Natural killer cell (primary cell): ENCODE results near the gene MEPE. TPM values are rescaled to one million over a fixed set of nuclear protein-coding genes. Genes with fewer than 3 reads are reported as not detected.
"Not testable (repeated sequence)": the region's sequence is repeated elsewhere in the genome, so short reads cannot be mapped to it uniquely, and the experiment has no call there.

Experiments
- ATAC-seq, 3 donors: fragments of 150-1000 bp in 2 of 3; fragments of 200-7000 bp in 1 of 3; cut with Tn5 transposase; 1 replicate in 1 of 3; 2 replicates in 2 of 3; pipeline ENCODE4 v1.10.0; 2021; ENCODE audit warnings: mild to moderate bottlenecking in 2 of 3, moderate library complexity in 2 of 3
- DNase-seq, 2 donors: peaks; one replicate each; pipeline versions ENCODE4 v3.0.0 to v3.0.0-alpha.2; 2013 to 2021; ENCODE audit warnings: mixed read lengths in 1 of 2
- H3K27ac ChIP-seq: one replicate; pipeline ENCODE4 v1.5.1; 2013; ENCODE audit warnings: mild to moderate bottlenecking, low read length
- H3K27me3 ChIP-seq: one replicate; pipeline ENCODE4 v1.6.1; 2013; ENCODE audit warnings: low read length; ENCODE audit not compliant: control insufficient read depth, insufficient read depth
- H3K36me3 ChIP-seq: one replicate; pipeline ENCODE4 v1.6.1; 2013; ENCODE audit warnings: low read length; ENCODE audit not compliant: control insufficient read depth, insufficient read depth
- H3K4me1 ChIP-seq: one replicate; pipeline ENCODE4 v1.6.1; 2013; ENCODE audit warnings: low read length; ENCODE audit not compliant: control insufficient read depth, insufficient read depth
- H3K4me3 ChIP-seq: one replicate; pipeline ENCODE4 v1.5.1; 2013; ENCODE audit warnings: low read length
- H3K9me3 ChIP-seq: one replicate; pipeline ENCODE4 v1.6.1; 2013; ENCODE audit warnings: low read length; ENCODE audit not compliant: control insufficient read depth, insufficient read depth
- H3K27ac Mint-ChIP-seq, 2 donors: one replicate each; pipeline ENCODE4 v1.8.0; 2022; ENCODE audit warnings: mild to moderate bottlenecking in 2 of 2, mixed read lengths in 2 of 2, moderate library complexity in 1 of 2
- H3K27me3 Mint-ChIP-seq, 2 donors: one replicate each; pipeline ENCODE4 v1.8.0; 2022; ENCODE audit warnings: low read depth in 2 of 2, mixed read lengths in 2 of 2
- H3K36me3 Mint-ChIP-seq: one replicate; pipeline ENCODE4 v1.8.0; 2022; ENCODE audit warnings: mixed read lengths
- H3K4me1 Mint-ChIP-seq, 2 donors: one replicate each; pipeline ENCODE4 v1.8.0; 2022; ENCODE audit warnings: mixed read lengths in 2 of 2
- H3K4me3 Mint-ChIP-seq: one replicate; pipeline ENCODE4 v1.8.0; 2022; ENCODE audit warnings: mild to moderate bottlenecking, moderate library complexity, mixed read lengths
- H3K9me3 Mint-ChIP-seq, 2 donors: one replicate each; pipeline ENCODE4 v1.8.0; 2022; ENCODE audit warnings: mixed read lengths in 2 of 2
- WGBS: methylation state at CpG from one replicate; pipeline ENCODE4 v1.1.7; 2013; ENCODE audit warnings: missing lambda C conversion rate; ENCODE audit not compliant: insufficient coverage; 5-methylcytosine and 5-hydroxymethylcytosine counted together
- intact Hi-C: fragments of 100-400 bp; cut with micrococcal nuclease; formaldehyde crosslinking; loops from one replicate; pipeline ENCODE4 v1.14.2; 2022
- total RNA-seq, 4 donors: library from RNA; stranded (reverse); fragments of 120-200 nt in 1 of 4; gene quantifications; one replicate each; pipeline versions ENCODE4 v1.2.3 to v1.2.4, GENCODE V29; 2013 to 2022
- TF ChIP-seq, protein P1 (sequence below): fragments of 200-600 bp; IDR thresholded peaks from one replicate; pipeline ENCODE4 v1.8.0; 2022; ENCODE audit warnings: antibody characterized with exemption

Gene MEPE
- total RNA-seq, 3 donors from 2014 or later (not counting 1 experiment from before 2014, with no cell fraction given) = not detected

DNA sequence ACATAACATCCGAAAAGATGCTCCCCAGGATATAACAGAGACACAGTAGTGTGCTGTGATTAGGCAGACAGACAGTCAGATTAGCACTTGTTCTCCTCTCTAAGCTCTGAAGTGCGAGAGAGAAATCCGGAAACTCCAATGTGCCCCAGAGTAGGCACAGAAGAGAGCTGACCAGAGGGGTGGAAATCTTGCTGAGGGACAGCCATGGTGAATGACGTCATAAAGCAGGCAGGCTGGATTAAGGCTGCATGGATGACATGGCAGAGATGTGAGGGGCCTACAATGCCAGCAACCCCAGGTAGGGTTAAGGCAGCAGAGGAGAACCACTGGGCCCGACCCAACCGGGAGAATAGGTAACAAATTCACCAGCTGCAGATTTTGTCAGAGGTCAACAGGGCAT, 53.3 kb downstream of the MEPE start:
- Histone ChIP-seq H3K4me3 (no peak overlapping the region), H3K36me3 (no peaks in the 10 kb centered on the region), H3K9me3 (peaks cover 7% of the 10 kb centered on the region), H3K27me3 (no peaks in the 10 kb centered on the region), H3K4me1 (no peaks in the 10 kb centered on the region), H3K27ac (no peak overlapping the region)
- DNase-seq (no peak), ATAC-seq (no peak)
- TF ChIP-seq, protein P1, sequence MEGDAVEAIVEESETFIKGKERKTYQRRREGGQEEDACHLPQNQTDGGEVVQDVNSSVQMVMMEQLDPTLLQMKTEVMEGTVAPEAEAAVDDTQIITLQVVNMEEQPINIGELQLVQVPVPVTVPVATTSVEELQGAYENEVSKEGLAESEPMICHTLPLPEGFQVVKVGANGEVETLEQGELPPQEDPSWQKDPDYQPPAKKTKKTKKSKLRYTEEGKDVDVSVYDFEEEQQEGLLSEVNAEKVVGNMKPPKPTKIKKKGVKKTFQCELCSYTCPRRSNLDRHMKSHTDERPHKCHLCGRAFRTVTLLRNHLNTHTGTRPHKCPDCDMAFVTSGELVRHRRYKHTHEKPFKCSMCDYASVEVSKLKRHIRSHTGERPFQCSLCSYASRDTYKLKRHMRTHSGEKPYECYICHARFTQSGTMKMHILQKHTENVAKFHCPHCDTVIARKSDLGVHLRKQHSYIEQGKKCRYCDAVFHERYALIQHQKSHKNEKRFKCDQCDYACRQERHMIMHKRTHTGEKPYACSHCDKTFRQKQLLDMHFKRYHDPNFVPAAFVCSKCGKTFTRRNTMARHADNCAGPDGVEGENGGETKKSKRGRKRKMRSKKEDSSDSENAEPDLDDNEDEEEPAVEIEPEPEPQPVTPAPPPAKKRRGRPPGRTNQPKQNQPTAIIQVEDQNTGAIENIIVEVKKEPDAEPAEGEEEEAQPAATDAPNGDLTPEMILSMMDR = no peak
- no peaks in the 10 kb centered on the region for H3K4me1 Mint-ChIP-seq
- H3K9me3 Mint-ChIP-seq = no peaks in the 10 kb centered on the region
- no peak overlapping the region for H3K4me3 Mint-ChIP-seq
- intact Hi-C loops = no loop called here
- H3K36me3 Mint-ChIP-seq = no peaks in the 10 kb centered on the region
- 83% methylated on average over 6 of the region's 6 CpGs for WGBS
- H3K27me3 Mint-ChIP-seq = peaks cover 10 to 23% of the 10 kb centered on the region in 2 donors
- H3K27ac Mint-ChIP-seq = no peak overlapping the region

DNA sequence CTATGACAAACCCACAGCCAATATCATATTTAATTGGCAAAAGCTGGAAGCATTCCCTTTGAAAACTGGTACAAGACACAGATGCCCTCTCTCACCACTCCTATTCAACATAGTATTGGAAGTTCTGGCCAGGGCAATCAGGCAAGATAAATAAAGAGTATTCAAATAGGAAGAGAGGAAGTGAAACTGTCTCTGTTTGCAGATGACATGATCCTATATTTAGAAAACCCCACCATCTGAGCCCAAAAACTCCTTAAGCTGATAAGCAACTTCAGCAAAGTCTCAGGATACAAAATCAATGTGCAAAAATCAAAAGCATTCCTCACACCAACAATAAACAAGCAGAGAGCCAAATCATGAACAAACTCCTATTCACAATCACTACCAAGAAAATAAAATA, 58.0 kb downstream of the MEPE start:
- H3K27ac Mint-ChIP-seq, H3K9me3 ChIP-seq, DNase-seq, H3K4me1 ChIP-seq, intact Hi-C loops, H3K9me3 Mint-ChIP-seq, H3K4me3 ChIP-seq, H3K27me3 ChIP-seq, H3K4me3 Mint-ChIP-seq, H3K36me3 Mint-ChIP-seq, H3K4me1 Mint-ChIP-seq, H3K27me3 Mint-ChIP-seq, H3K27ac ChIP-seq, H3K36me3 ChIP-seq, ATAC-seq: not testable (repeated sequence)

DNA sequence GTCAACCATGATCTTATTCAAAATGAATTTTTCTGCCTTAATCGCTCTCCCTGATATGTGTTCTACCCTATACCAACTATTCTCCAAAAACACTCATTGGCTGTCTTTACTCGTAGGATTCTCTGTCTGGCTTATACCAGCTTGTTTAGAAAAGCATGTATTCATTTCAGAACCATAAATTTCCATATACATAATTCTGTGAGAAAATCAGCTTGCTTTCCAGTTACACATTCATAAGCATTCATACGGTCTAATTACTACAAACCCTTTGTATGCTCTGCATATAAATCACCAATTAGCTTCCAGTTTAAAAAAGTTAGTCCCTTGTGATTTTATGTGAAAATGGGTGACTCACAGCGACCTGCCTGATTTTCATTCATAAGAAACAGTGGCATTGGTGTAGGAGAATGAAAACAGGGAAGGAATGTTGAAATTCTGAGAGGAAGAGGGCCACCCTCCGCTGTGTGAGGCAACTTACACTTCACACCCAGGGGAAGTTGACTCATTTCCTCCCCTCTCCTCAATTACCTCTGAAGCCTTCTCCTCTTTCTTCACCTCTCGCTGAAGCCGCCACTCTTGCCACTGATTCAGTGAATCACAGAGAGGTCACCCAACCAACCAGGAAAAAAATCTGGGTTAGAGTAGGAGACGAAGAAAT, 63.3 kb downstream of the MEPE start:
- intact Hi-C loops = no loop called here
- no peak overlapping the region for H3K27ac ChIP-seq
- Mint-ChIP-seq H3K4me1 (peaks cover 22 to 23% of the 10 kb centered on the region in 2 donors), H3K36me3 (no peaks in the 10 kb centered on the region), H3K4me3 (peak overlapping the region; percentile 53), H3K27me3 (peaks cover 2 to 3% of the 10 kb centered on the region in 2 donors), H3K9me3 (peaks cover 5 to 6% of the 10 kb centered on the region in 2 donors), H3K27ac (peak overlapping the region; percentile 22 to 80)
- DNase-seq = peak in 1 of 2 donors; percentile 6
- TF ChIP-seq, protein P1 = no peak
- no peaks in the 10 kb centered on the region for H3K9me3 ChIP-seq
- peaks cover 7% of the 10 kb centered on the region for H3K4me1 ChIP-seq
- ATAC-seq = peak; percentile 80 to 88 (median 88)
- H3K4me3 ChIP-seq = no peak overlapping the region
- WGBS = 42% methylated on average over 4 of the region's 8 CpGs
- no peaks in the 10 kb centered on the region for H3K36me3 ChIP-seq
- peaks cover 2% of the 10 kb centered on the region for H3K27me3 ChIP-seq

Other genes starting within 250 kb of the MEPE start
- gene DSPP, start 224.4 kb upstream of the MEPE start, total RNA-seq = not detected
- gene DMP1, start 182.7 kb upstream of the MEPE start, total RNA-seq = not detected
- not detected for gene IBSP, start 33.4 kb upstream of the MEPE start, total RNA-seq
- not detected for gene SPP1, start 142.7 kb downstream of the MEPE start, total RNA-seq
- 1 to 10 TPM; 6.7 to 9.7 (median 7.8) TPM for gene PKD2, start 174.7 kb downstream of the MEPE start, total RNA-seq